ENCODE data around the gene XYLT1.

- TF ChIP-seq EP300 (IDR thresholded peaks at IDR 0.05; ENCODE audit: borderline replicate concordance) (no peak), TCF12 (IDR thresholded peaks at IDR 0.05; ENCODE audit: low read depth) (no peak), TEAD4 (IDR thresholded peaks at IDR 0.05) (no peak), REST (IDR thresholded peaks at IDR 0.05; ENCODE audit: low read depth) (no peak), TAF1 (IDR thresholded peaks at IDR 0.05; ENCODE audit: low read depth) (no peak), YY1 (IDR thresholded peaks at IDR 0.05; ENCODE audit: low read depth) (no peak), USF1 (IDR thresholded peaks at IDR 0.05) (no peak), RAD21 (IDR thresholded peaks at IDR 0.05; ENCODE audit: low read depth) (no peak), EGR1 (IDR thresholded peaks at IDR 0.05) (no peak), MAX (IDR thresholded peaks at IDR 0.05) (no peak)
These were observed 238.8 kb downstream of the XYLT1 start for GRCh38 chr16:17231972-17232371.

Data from Ishikawa (cell line).